ENCODE data around the gene DCUN1D2.

The DCUN1D2 gene

DNA sequence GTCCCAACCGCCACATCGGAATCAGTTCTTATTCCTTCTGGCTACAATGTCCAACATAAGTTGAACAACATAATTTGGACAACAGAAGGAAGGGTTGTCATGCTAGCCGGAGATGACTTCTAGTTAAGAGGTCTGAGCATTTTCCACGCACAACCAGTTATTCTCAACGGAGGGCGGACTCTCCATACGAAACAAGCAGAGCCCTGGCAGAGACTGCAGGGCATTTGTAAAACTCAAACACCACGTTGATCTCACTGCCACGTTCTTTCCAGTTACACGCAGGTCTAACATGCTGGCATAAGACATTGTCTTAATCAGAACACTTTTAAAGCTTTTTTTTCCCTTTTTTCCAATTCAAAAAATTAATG, 38.3 kb upstream of the DCUN1D2 start:
- no peaks in the 10 kb centered on the region for H3K9me3 ChIP-seq (ENCODE audit: control insufficient read depth, insufficient read depth, low read length)
- no peaks in the 10 kb centered on the region for H3K79me2 ChIP-seq (ENCODE audit: control insufficient read depth, low read length)
- no peaks in the 10 kb centered on the region for H3F3A ChIP-seq (ENCODE audit: control insufficient read depth, insufficient read depth)
- H4K20me1 ChIP-seq (ENCODE audit: control insufficient read depth, insufficient read depth, low read depth, low read length), result no peaks in the 10 kb centered on the region
- H3K9me2 ChIP-seq (replicated peaks; ENCODE audit: control insufficient read depth, low read length), result no peaks in the 10 kb centered on the region
- TF ChIP-seq, protein P1, sequence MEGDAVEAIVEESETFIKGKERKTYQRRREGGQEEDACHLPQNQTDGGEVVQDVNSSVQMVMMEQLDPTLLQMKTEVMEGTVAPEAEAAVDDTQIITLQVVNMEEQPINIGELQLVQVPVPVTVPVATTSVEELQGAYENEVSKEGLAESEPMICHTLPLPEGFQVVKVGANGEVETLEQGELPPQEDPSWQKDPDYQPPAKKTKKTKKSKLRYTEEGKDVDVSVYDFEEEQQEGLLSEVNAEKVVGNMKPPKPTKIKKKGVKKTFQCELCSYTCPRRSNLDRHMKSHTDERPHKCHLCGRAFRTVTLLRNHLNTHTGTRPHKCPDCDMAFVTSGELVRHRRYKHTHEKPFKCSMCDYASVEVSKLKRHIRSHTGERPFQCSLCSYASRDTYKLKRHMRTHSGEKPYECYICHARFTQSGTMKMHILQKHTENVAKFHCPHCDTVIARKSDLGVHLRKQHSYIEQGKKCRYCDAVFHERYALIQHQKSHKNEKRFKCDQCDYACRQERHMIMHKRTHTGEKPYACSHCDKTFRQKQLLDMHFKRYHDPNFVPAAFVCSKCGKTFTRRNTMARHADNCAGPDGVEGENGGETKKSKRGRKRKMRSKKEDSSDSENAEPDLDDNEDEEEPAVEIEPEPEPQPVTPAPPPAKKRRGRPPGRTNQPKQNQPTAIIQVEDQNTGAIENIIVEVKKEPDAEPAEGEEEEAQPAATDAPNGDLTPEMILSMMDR (IDR thresholded peaks at IDR 0.05; ENCODE audit: low read depth, low read length, poor library complexity, severe bottlenecking), result no peak
- TF ChIP-seq EZH2phosphoT487 (IDR thresholded peaks at IDR 0.05; ENCODE audit: borderline replicate concordance, low read length), result no peak
- H3K27me3 ChIP-seq (ENCODE audit: control insufficient read depth, low read length), result no peaks in the 10 kb centered on the region
- H3K4me1 ChIP-seq (ENCODE audit: control insufficient read depth, low read length), result peaks cover 11% of the 10 kb centered on the region
- peaks cover 16% of the 10 kb centered on the region for H3K36me3 ChIP-seq (ENCODE audit: control insufficient read depth, low read length)
- no peak overlapping the region for H3K27ac ChIP-seq (ENCODE audit: low read depth, low read length)
- no peak overlapping the region for H3K4me3 ChIP-seq (ENCODE audit: low read length)
- no peak overlapping the region for H3K4me2 ChIP-seq (ENCODE audit: low read length)

DNA sequence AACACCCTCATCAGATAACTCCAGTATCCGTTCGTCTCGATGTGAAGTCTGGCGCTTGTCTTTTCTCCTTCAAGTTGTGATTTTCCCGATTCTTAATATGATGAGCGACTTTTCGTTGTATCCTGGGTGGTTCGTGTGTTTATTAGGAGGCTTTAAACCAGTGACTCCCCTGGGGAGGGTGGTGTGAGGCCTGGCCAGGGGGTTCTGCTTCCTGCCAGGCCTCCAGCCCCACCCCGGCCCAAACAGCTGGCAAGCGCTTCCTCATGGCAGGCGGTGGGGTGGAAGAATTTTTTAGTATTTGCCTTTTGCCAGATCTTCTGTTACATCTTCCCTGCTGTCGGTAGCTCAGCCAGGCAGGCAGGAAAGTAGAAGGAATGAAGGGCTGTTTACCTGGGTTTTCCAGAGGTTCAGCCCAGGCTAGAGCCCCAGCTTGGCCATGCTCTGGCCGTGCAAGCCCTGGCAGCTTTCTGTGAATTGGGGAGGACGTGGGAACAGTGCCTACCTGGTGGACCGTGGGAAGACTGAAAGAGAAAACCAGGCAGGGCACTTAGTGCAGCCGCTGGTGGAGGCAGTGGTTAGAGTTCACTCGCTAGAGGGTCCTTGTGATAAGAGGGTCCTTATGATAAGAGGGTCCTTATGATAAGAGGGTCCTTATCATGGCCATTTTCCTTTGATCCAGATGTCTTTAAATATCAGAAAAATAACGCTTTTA, 37.7 kb upstream of the DCUN1D2 start:
- Histone ChIP-seq H3F3A (ENCODE audit: control insufficient read depth, insufficient read depth) (no peaks in the 10 kb centered on the region), H3K4me1 (ENCODE audit: control insufficient read depth, low read length) (peaks cover 11% of the 10 kb centered on the region), H3K27ac (ENCODE audit: low read depth, low read length) (no peak overlapping the region), H3K9me3 (ENCODE audit: control insufficient read depth, insufficient read depth, low read length) (no peaks in the 10 kb centered on the region), H3K4me2 (ENCODE audit: low read length) (no peak overlapping the region), H3K36me3 (ENCODE audit: control insufficient read depth, low read length) (peaks cover 16% of the 10 kb centered on the region), H3K27me3 (ENCODE audit: control insufficient read depth, low read length) (no peaks in the 10 kb centered on the region), H3K4me3 (ENCODE audit: low read length) (no peak overlapping the region), H3K79me2 (ENCODE audit: control insufficient read depth, low read length) (no peaks in the 10 kb centered on the region), H3K9me2 (replicated peaks; ENCODE audit: control insufficient read depth, low read length) (no peaks in the 10 kb centered on the region), H4K20me1 (ENCODE audit: control insufficient read depth, insufficient read depth, low read depth, low read length) (no peaks in the 10 kb centered on the region)
- TF ChIP-seq, protein P1 (IDR thresholded peaks at IDR 0.05; ENCODE audit: low read depth, low read length, poor library complexity, severe bottlenecking), result no peak
- no peak for TF ChIP-seq EZH2phosphoT487 (IDR thresholded peaks at IDR 0.05; ENCODE audit: borderline replicate concordance, low read length)

DNA sequence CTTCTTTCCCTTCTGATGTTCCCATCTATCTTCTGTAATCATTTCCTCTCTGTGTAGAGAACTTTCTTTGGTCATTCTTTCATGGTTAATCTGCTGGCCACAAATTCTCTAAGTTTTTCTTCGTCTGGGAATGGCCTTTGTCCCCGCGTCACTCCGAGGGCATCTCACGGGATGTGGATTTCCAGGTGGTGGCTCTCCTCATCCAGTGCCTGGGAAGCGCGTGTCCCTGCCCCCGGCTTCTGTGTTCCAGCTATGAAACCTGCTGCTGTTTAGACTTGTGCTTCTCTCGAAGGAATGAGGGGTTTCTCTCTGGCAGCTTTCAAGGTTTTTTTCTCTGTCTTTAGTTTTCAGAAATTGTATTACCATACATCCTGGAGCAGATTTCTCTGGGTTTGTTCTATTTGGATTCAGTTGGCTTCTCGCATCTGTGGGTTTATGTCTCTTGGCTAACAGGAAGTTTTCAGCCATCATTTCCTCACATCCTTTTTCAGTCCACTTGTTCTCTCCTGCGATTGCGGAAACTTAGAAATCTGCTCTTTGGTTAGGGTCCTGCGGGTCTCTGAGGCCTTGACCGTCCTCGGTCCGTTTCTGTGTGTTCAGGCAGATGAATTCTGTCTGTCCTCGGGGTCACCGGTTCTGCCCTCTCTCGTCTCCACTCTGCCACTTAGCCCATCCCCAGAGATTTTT, 36.9 kb upstream of the DCUN1D2 start:
- Histone ChIP-seq H3K4me2 (ENCODE audit: low read length) (no peak overlapping the region), H4K20me1 (ENCODE audit: control insufficient read depth, insufficient read depth, low read depth, low read length) (no peaks in the 10 kb centered on the region), H3K4me1 (ENCODE audit: control insufficient read depth, low read length) (peaks cover 11% of the 10 kb centered on the region), H3K27me3 (ENCODE audit: control insufficient read depth, low read length) (no peaks in the 10 kb centered on the region), H3K9me3 (ENCODE audit: control insufficient read depth, insufficient read depth, low read length) (no peaks in the 10 kb centered on the region), H3K36me3 (ENCODE audit: control insufficient read depth, low read length) (peaks cover 16% of the 10 kb centered on the region), H3K4me3 (ENCODE audit: low read length) (no peak overlapping the region), H3K9me2 (replicated peaks; ENCODE audit: control insufficient read depth, low read length) (no peaks in the 10 kb centered on the region), H3K27ac (ENCODE audit: low read depth, low read length) (no peak overlapping the region), H3K79me2 (ENCODE audit: control insufficient read depth, low read length) (no peaks in the 10 kb centered on the region), H3F3A (ENCODE audit: control insufficient read depth, insufficient read depth) (no peaks in the 10 kb centered on the region)
- TF ChIP-seq EZH2phosphoT487 (IDR thresholded peaks at IDR 0.05; ENCODE audit: borderline replicate concordance, low read length), result no peak
- TF ChIP-seq, protein P1 (IDR thresholded peaks at IDR 0.05; ENCODE audit: low read depth, low read length, poor library complexity, severe bottlenecking), result no peak
